ENCODE results near the gene NMB. TPM values are rescaled to one million over a fixed set of nuclear protein-coding genes. Genes with fewer than 3 reads are reported as not detected.
"Not testable (repeated sequence)": the region's sequence is repeated elsewhere in the genome, so short reads cannot be mapped to it uniquely, and the experiment has no call there.

NMB gene
- total RNA-seq, 1 donor from 2014 or later = 7.4 TPM

DNA sequence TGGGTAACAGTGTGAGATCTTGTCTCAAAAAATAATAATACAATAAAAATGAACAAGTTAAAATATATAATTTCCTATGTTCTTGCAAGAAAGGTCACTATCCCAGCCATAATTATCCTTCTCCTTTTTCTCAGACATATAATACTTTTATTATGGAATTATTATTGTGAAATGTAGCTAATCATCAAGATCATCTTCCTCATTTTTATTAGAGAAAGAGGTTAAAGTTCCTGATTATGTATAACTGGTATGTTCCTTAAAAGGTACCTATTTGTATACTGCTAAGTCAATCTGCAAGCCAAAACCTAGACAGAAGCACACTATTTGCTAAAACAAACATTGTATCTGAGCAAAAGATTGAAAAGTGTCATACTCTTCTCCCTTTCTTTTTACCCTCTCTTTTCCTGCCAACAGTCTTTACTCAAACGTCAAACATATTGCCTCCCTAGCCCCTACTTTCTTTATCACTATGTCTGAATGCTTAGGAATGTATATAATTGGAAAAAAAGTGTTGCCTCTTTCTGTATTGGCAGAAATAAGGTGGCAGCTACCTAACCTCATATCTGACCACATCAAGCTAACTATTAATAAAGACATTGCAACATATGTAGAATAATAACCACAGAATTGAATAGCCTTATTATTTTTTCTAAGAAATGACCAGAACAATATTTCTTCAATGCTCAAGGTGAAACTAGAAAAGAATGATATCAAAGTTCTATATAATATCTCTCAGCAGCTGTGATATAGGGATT lies 39.4 kb upstream of the NMB start:
- Mint-ChIP-seq H3K27me3 (no peaks in the 10 kb centered on the region), H3K27ac (no peak overlapping the region), H3K4me1 (ENCODE audit: unreplicated experiment) (peaks cover 8% of the 10 kb centered on the region), H3K9me3 (no peaks in the 10 kb centered on the region), H3K36me3 (peaks cover under 1% of the 10 kb centered on the region), H3K4me3 (no peak overlapping the region)
- DNase-seq (ENCODE audit: extremely low spot score, unreplicated experiment) = no peak
- TF ChIP-seq CTCF (conservative IDR thresholded peaks at IDR 0.05) = no peak

- Mint-ChIP-seq H3K27me3 (no peaks in the 10 kb centered on the region), H3K36me3 (peaks cover 4% of the 10 kb centered on the region), H3K4me1 (ENCODE audit: unreplicated experiment) (peaks cover 8% of the 10 kb centered on the region), H3K27ac (no peak overlapping the region), H3K9me3 (no peaks in the 10 kb centered on the region), H3K4me3 (no peak overlapping the region)
- DNase-seq (ENCODE audit: extremely low spot score, unreplicated experiment) = no peak
- no peak for TF ChIP-seq CTCF (conservative IDR thresholded peaks at IDR 0.05)
Measured at GRCh38 chr15:84696757-84697156, 38.8 kb upstream of the NMB start.

GRCh38 chr15:84690342-84690741 lies 32.3 kb upstream of the NMB start:
- Mint-ChIP-seq H3K27me3 (no peaks in the 10 kb centered on the region), H3K36me3 (peaks cover 29% of the 10 kb centered on the region), H3K9me3 (no peaks in the 10 kb centered on the region), H3K4me1 (ENCODE audit: unreplicated experiment) (no peaks in the 10 kb centered on the region), H3K27ac (no peak overlapping the region), H3K4me3 (no peak overlapping the region)
- no peak for DNase-seq (ENCODE audit: extremely low spot score, unreplicated experiment)
- TF ChIP-seq CTCF (conservative IDR thresholded peaks at IDR 0.05) = no peak

GRCh38 chr15:84689858-84690257 lies 31.9 kb upstream of the NMB start:
- Mint-ChIP-seq H3K4me1 (ENCODE audit: unreplicated experiment) (no peaks in the 10 kb centered on the region), H3K9me3 (no peaks in the 10 kb centered on the region), H3K36me3 (peaks cover 31% of the 10 kb centered on the region), H3K4me3 (no peak overlapping the region), H3K27ac (no peak overlapping the region), H3K27me3 (no peaks in the 10 kb centered on the region)
- TF ChIP-seq CTCF (conservative IDR thresholded peaks at IDR 0.05) = no peak
- no peak for DNase-seq (ENCODE audit: extremely low spot score, unreplicated experiment)

GRCh38 chr15:84686446-84686845 lies 28.4 kb upstream of the NMB start:
- H3K4me3 Mint-ChIP-seq; H3K9me3 Mint-ChIP-seq; H3K4me1 Mint-ChIP-seq (ENCODE audit: unreplicated experiment); DNase-seq (ENCODE audit: extremely low spot score, unreplicated experiment); H3K27ac Mint-ChIP-seq; H3K27me3 Mint-ChIP-seq: not testable (repeated sequence)
- H3K36me3 Mint-ChIP-seq = peaks cover 39% of the 10 kb centered on the region

GRCh38 chr15:84685304-84685703 lies 27.3 kb upstream of the NMB start:
- Mint-ChIP-seq H3K27me3 (no peaks in the 10 kb centered on the region), H3K27ac (no peak overlapping the region), H3K4me3 (no peak overlapping the region), H3K36me3 (peaks cover 35% of the 10 kb centered on the region), H3K9me3 (no peaks in the 10 kb centered on the region), H3K4me1 (ENCODE audit: unreplicated experiment) (no peaks in the 10 kb centered on the region)
- TF ChIP-seq CTCF (conservative IDR thresholded peaks at IDR 0.05) = no peak
- no peak for DNase-seq (ENCODE audit: extremely low spot score, unreplicated experiment)
